ENCODE measurements around the gene FIBP.

FIBP gene

DNA sequence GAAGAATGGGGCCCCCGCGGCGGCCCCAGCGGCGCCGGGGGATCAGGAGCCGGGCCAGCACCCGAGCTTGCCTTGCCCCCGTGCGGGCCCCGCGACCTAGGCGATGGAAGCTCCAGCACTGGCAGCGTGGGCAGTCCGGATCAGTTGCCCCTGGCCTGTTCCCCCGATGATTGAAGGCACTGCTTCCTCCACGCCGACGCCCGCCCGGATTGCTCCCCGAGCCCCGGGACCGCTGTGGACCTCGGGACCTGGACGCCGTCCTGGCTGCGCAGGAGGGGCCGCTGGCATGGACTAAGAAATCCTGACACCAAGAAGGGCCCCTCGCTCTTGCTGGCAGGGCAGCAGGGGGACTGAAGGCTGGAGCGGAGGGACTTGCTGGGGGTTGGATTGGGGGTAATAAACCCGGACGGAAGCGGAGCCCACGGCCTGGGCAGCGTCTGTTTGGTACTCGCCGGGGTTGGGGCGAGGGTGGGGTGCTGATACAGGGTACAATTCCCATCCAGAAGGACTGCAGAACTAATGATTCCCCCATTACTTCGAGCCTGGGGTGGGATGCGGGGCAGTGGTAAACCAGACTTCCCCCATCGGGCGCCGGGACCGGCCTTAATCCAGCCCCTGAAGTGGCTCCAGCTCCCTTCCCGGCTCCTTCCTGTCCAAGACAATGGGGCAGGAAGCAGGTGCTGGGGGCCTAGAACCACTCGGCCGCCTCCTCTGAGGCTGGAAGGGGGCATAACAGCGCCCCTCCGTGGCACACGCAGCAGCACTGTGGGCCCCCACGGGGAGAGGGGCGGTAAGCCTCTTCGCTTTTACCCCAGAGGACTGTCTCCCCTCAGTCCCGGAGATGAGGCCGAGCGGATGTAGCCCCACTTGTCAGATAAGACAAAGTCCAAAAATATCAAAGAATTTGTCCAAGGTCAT lies 3.2 kb upstream of the FIBP start:
- peak overlapping the region; percentile 61 for H3K4me3 ChIP-seq (ENCODE audit: low read depth, low read length)

GRCh38 chr11:65890324-65891218 lies 2.3 kb upstream of the FIBP start, which contains the start of gene CCDC85B:
Gene CCDC85B (plus strand): TSS chr11:65890673. CDS start chr11:65890784, 111 bp downstream.
- peak within 1 kb of the TSS; percentile 61 for H3K4me3 ChIP-seq (ENCODE audit: low read depth, low read length)

DNA sequence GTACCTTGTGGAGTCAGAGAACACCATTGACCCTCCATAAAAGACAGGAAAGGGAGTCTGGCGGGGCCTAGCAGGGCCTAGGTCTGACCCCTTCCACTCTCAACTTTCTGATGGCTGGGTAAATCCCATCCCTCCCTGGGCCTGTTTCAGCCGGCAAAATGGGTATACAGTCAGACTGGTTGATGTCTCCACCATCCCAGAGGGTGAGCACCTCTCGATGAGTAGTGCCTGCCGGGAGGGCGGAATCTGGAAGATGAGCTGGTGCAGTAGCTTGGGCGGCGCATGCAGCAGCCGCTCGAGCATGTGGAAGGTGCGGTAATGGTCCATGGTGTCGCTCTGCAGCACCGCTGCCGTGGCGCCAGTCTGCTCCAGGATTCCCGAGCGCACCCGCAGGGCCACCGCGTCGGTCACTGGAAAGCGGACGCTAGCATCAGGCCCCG lies 528 bp downstream of the FIBP start:
- H3K4me3 ChIP-seq (ENCODE audit: low read depth, low read length), result peak overlapping the region; percentile 79

DNA sequence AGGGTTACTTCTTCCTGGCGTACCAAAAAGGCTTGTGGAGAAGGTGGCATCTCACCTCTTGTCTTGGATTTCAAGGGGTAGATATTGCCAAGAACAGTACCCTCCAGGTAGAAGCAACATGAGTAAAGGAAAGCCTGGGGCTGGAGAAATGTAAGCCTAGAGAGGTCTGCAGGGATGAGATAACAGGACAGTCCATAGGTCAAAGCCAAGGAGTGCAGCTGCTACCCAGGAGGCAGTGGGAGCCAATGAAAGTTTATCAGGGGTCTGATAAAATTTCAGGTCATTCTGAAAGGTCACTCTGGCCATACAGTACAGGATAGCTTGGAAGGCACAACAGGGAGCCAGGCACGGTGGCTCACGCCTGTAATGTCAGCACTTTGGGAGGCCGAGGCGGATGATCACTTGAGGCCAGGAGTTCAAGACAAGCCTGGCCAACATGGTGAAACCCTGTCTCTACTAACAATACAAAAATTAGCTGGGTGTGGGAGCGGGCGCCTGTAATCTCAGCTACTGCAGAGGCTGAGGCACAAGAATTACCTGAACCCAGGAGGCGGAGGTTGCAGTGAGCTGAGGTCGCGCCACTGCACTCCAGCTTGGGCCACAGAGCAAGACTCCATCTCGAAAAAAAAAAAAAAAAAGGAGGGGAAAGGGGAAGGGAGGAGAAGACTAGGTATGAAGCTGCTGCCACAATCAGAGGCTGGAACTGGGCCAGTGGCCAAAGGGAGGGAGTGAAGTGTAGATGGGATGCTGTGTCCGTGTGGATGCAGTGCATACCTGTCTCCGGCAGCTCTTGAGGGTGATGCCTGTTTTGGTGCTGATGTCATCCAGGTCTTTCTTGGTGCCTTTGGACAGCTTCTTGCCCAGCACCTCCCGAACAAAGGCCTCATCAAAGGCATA lies 1.2 kb downstream of the FIBP start:
- peak overlapping the region; percentile 79 for H3K4me3 ChIP-seq (ENCODE audit: low read depth, low read length)

DNA sequence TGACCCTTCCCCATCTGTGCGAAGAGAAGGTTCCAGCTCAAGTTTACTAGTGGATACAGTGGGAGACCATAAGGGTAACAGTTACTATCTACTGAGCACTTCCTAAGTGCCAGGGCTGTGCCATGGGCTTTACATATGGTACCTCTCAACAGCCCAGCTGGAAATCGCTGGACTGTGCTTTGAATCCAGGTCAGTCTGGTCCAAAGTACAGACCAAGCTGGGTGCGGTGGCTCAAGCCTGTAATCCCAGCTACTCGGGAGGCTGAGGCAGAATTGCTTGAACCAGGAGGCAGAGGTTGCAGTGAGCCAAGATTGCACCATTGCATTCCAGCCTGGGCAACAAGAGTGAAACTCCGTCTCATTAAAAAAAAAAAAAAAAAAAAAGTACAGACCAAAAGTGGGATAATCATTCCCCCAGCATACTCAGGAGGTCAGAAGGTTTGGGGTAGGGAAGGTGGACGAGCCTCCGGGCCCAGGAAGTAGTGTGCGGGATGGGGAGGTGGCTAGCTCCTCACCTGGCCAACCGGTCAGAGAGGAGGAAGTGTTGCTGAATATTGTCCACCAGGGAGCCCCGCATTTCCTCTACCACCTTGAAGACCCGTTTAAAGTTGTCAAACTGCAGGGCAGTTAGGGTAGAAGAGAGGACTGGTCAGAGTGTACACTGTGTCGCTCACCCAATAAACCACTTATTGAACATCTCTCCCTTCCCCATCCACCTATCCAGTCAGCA lies 2.3 kb downstream of the FIBP start:
- H3K4me3 ChIP-seq (ENCODE audit: low read depth, low read length), result no peak overlapping the region

- no peak overlapping the region for H3K4me3 ChIP-seq (ENCODE audit: low read depth, low read length)
Observed at GRCh38 chr11:65885231-65885630, 3.0 kb downstream of the FIBP start.

DNA sequence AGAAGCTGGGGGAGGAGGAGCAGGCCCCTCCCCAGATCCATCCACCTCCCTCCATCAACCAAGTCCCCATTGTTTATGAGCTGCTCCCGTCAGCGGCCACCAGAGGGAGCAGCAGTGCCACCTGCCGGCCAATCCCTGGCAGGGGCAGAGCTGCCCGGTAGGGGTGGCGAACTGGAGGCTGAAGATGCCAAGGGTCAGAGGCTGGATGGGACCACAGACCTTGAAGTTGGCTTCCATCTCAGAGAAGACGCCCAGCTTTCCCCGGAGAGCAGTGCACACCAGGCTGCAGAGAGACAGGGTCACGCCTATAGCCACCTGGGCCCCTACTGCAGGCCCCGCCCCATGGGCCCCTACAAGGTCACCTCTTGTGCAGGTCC lies 3.6 kb downstream of the FIBP start:
- no peak overlapping the region for H3K4me3 ChIP-seq (ENCODE audit: low read depth, low read length)

DNA sequence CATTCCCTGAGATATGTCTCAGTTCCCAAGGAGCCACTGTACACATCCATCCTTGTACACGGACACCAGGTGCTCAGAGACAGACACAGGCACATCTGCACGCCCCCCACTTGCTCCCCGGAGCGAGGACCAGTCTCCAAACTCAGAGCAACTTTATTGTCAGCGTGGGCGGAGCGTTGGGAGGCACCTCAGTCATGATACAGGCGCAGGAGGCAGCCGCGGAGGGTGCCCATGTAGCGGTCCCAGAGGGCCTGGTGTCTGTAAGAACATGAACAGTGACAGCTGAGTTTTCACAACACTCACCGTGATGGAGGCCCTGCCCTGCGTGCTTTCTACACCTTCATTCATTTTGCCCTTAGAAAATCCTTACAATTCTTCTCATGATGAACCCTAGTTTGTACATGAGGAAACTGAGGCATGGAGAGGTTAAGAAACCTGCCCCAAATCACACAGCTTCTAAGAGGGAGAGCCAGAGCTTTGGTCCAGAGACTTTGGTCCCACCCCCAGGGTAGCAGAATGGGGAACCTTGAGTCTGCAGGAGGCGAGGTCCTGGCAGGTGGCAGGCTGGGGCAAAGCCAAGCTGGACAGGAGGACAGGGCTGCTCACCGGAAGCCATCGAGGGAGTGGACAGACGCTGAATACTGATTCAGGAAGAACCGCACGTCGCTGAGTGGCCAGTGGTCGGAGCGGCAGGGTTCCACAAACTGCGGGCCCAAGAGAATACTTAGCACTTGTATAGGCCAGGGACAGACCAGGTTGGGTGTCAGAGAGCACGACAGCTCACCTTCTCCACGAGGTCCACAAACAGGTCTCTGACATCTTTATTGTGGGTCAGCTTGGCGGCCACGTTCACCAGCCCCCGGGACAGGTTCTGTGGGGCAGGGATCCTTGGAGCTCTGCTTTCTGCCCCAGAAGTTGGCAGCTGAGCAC lies 4.2 kb downstream of the FIBP start:
- no peak overlapping the region for H3K4me3 ChIP-seq (ENCODE audit: low read depth, low read length)

DNA sequence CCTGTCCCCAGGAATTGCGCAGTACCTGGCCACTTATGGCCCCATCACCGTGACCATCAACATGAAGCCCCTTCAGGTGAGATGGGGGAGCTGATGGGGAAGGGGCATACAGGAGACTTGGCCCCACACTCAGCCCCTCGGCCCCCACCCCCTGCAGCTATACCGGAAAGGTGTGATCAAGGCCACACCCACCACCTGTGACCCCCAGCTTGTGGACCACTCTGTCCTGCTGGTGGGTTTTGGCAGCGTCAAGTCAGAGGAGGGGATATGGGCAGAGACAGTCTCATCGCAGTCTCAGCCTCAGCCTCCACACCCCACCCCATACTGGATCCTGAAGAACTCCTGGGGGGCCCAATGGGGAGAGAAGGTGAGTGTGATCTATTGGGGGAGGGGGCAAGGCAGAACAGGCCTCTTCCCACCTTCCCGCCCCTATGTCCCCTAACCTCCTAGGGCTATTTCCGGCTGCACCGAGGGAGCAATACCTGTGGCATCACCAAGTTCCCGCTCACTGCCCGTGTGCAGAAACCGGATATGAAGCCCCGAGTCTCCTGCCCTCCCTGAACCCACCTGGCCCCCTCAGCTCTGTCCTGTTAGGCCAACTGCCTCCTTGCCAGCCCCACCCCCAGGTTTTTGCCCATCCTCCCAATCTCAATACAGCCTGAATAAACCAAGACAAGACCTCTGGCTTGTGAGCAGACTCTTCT lies 5.1 kb downstream of the FIBP start:
- no peak overlapping the region for H3K4me3 ChIP-seq (ENCODE audit: low read depth, low read length)

DNA sequence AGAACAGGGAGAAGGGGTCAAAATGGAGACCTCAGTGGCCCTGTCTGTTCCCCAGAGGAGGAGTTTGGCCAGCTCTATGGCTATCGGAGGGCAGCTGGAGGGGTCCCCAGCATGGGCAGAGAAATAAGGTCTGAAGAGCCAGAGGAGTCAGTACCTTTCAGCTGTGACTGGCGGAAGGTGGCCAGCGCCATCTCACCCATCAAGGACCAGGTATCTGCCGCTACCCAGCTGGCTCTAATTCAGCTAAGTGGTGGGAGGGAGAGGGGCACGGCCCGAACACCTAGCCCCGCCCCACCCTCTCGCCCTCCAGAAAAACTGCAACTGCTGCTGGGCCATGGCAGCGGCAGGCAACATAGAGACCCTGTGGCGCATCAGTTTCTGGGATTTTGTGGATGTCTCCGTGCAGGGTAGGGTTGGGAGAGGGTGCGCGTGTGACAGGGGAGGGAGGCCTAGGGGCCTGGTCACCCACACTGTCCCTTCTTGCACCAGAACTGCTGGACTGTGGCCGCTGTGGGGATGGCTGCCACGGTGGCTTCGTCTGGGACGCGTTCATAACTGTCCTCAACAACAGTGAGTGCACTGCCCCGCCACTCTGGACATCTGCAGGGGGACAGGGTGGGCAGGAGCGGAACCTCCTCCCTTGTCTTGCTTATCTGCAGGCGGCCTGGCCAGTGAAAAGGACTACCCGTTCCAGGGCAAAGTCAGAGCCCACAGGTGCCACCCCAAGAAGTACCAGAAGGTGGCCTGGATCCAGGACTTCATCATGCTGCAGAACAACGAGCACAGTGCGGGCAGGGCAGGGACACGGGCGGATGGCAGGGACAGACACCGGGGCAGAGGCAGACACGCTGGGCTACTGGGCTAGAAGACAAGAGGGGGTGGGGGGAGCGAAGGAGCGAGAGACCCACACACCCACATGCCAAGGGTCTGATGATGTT lies 5.9 kb downstream of the FIBP start:
- H3K4me3 ChIP-seq (ENCODE audit: low read depth, low read length), result no peak overlapping the region

GRCh38 chr11:65880844-65881421 lies 7.3 kb downstream of the FIBP start:
- no peak overlapping the region for H3K4me3 ChIP-seq (ENCODE audit: low read depth, low read length)

GRCh38 chr11:65880027-65880426 lies 8.2 kb downstream of the FIBP start:
- no peak overlapping the region for H3K4me3 ChIP-seq (ENCODE audit: low read depth, low read length)

DNA sequence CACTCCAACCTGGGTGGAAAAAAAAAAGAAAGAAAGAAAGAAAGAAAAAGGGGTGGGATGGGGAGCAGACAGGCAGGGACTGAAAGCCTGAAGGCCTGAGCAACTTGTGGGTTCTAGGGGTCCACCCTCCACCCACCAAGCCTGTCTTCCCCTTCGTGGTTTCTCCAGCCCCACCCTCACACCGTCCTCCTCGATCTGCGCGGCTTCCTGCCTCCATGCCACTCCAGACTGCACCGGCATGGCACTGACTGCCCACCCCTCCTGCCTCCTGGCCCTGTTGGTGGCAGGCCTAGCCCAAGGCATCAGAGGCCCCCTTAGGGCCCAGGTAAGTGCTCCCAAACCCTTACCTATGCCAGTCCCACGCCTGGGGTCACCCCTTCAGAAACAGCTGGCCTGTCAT lies 8.7 kb downstream of the FIBP start, which contains the start of gene CTSW:
Gene CTSW, plus strand, starts transcription at position 221 of the 400 bp plus-strand sequence. Its CDS starts 18 bp downstream, at position 239.
- H3K4me3 ChIP-seq (ENCODE audit: low read depth, low read length), result no peak within 1 kb of the TSS

DNA sequence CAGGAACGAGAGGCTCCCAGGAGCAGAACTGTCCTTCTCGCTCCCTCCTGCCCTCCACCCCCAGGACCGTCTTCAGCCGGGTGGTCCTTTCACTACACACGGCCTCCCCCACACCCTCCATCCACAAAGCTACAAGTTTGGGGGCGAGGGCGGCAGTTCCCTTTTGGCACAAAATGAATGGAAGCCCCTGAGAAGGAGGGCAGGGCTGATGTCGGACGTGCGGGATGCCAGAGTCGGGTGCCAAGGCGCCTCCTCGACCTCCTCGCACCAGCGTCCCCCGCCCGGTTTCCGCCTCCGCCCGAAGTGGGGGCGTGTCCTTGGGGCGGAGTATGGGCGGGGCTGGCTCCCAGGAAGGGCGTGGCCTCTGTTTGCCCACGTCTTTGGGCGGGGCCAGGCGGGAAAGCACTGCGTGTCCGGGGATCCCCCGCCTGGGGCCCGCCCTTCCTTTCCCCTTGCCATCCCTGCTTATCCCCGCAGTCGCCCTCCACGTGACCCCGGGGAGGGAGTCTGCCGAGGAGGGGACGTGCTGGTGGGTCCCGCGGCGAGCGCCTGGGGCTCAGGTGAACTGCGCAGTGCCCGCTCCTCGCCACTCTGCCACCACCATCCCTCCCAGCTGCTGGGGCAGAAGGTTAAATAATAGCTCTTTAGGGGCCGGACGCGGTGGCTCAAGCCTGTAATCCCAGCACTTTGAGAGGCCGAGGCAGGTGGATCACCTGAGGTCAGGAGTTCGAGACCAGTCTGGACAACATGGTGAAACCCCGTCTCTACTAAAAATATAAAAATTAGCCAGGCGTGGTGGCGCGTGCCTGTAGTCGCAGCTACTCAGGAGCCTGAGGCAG lies 14.7 kb downstream of the FIBP start:
- H3K4me3 ChIP-seq (ENCODE audit: low read depth, low read length), result peak overlapping the region; percentile 51

- H3K4me3 ChIP-seq (ENCODE audit: low read depth, low read length), result peak within 1 kb of the TSS; percentile 51
Observed at GRCh38 chr11:65872586-65873317, 15.5 kb downstream of the FIBP start, which contains the start of gene EFEMP2. Gene EFEMP2 (minus strand): TSS chr11:65872800. CDS start chr11:65872354, 446 bp downstream.
